HepG2 (cell line): ENCODE results near the gene ANKRD40. TPM values are rescaled to one million over a fixed set of nuclear protein-coding genes. Genes with fewer than 3 reads are reported as not detected.

Experiments used
- ATAD3A ChIP-seq: sonication (generic); formaldehyde crosslinking; IDR thresholded peaks from 2 replicates; pipeline ENCODE4 v1.4.0; 2020; ENCODE audit warnings: missing genetic modification reagents
- CERS6 ChIP-seq: sonication (generic); formaldehyde crosslinking; IDR thresholded peaks from 2 replicates; pipeline ENCODE4 v1.5.0; 2020; ENCODE audit warnings: missing genetic modification reagents
- ELF3 ChIP-seq: IDR thresholded peaks from 2 replicates; pipeline ENCODE4 v1.6.1; 2016; ENCODE audit warnings: missing genetic modification reagents, missing compliant biosample characterization
- ETV6 ChIP-seq: sonication (generic); formaldehyde crosslinking; conservative IDR thresholded peaks from 2 replicates; pipeline ENCODE4 v1.4.0; 2020; ENCODE audit warnings: missing genetic modification reagents
- HIC2 ChIP-seq: sonication (generic); formaldehyde crosslinking; IDR thresholded peaks from 2 replicates; pipeline ENCODE4 v1.9.0; 2022; ENCODE audit warnings: low read depth, missing genetic modification reagents
- KDM2A ChIP-seq: sonication (generic); formaldehyde crosslinking; IDR thresholded peaks from 2 replicates; pipeline ENCODE4 v1.4.0; 2020; ENCODE audit warnings: low read depth, missing genetic modification reagents, borderline replicate concordance
- KLF12 ChIP-seq: sonication (generic); formaldehyde crosslinking; IDR thresholded peaks from 2 replicates; pipeline ENCODE4 v1.4.0; 2020; ENCODE audit warnings: missing genetic modification reagents, borderline replicate concordance
- MTF2 ChIP-seq: sonication (generic); formaldehyde crosslinking; IDR thresholded peaks from 2 replicates; pipeline ENCODE4 v1.5.0; 2020; ENCODE audit warnings: missing genetic modification reagents, borderline replicate concordance
- NKX3-1 ChIP-seq: sonication (generic); formaldehyde crosslinking; IDR thresholded peaks from 2 replicates; pipeline ENCODE4 v1.5.0; 2020; ENCODE audit warnings: missing genetic modification reagents
- NR2F2 ChIP-seq: IDR thresholded peaks from 2 replicates; pipeline ENCODE4 v1.6.1; 2012; ENCODE audit warnings: low read depth, inconsistent platforms, borderline replicate concordance
- PHB2 ChIP-seq: fragments of 450-650 bp; IDR thresholded peaks from 2 replicates; pipeline ENCODE4 v1.6.1; 2018; ENCODE audit not compliant: partially characterized antibody
- THAP11 ChIP-seq: IDR thresholded peaks from 2 replicates; pipeline ENCODE4 v1.6.1; 2016; ENCODE audit warnings: missing biosample characterization, missing genetic modification reagents
- TSC22D2 ChIP-seq: sonication (generic); formaldehyde crosslinking; IDR thresholded peaks from 2 replicates; pipeline ENCODE4 v1.5.1; 2020; ENCODE audit warnings: missing genetic modification reagents, mild to moderate bottlenecking, borderline replicate concordance
- ZNF30 ChIP-seq: sonication (generic); formaldehyde crosslinking; IDR thresholded peaks from 2 replicates; pipeline ENCODE4 v1.5.0; 2020; ENCODE audit warnings: mild to moderate bottlenecking, missing genetic modification reagents
- ZNF589 ChIP-seq: sonication (generic); formaldehyde crosslinking; conservative IDR thresholded peaks from 2 replicates; pipeline ENCODE4 v1.8.0; 2022; ENCODE audit warnings: mild to moderate bottlenecking, moderate library complexity, missing genetic modification reagents
- ZNF749 ChIP-seq: sonication (generic); formaldehyde crosslinking; IDR thresholded peaks from 2 replicates; pipeline ENCODE4 v1.8.0; 2022; ENCODE audit warnings: mild to moderate bottlenecking, missing genetic modification reagents, moderate library complexity, borderline replicate concordance
- ZSCAN5A ChIP-seq: sonication (generic); formaldehyde crosslinking; IDR thresholded peaks from 2 replicates; pipeline ENCODE4 v1.8.0; 2022; ENCODE audit warnings: mild to moderate bottlenecking, missing genetic modification reagents, borderline replicate concordance
- ZUFSP ChIP-seq: sonication (generic); formaldehyde crosslinking; IDR thresholded peaks from 2 replicates; pipeline ENCODE4 v1.9.0; 2021; ENCODE audit warnings: missing genetic modification reagents, mild to moderate bottlenecking, borderline replicate concordance
- polyA plus RNA-seq, 8 experiments: library from polyadenylated mRNA; depleted of rRNA in 3 of 8; stranded (reverse) in 7 of 8; unstranded in 1 of 8; fragments of >200 nt; fragmentation: Illumina TruSeq in 4 of 8; extraction: Trizol in 4 of 8; gene quantifications; 2 replicates each; pipeline versions ENCODE4 v1.2.1 to v1.2.3, GENCODE V29; 2011 to 2016; ENCODE audit warnings: low read depth in 4 of 8, missing spikeins in 1 of 8, mixed read lengths in 1 of 8; ENCODE audit not compliant: insufficient read depth in 1 of 8
- total RNA-seq, 5 experiments: library from RNA; depleted of rRNA; stranded (reverse); fragments of >200 nt; fragmentation: Illumina TruSeq; extraction: Trizol; gene quantifications; 2 replicates each; pipeline ENCODE4 v1.2.3, GENCODE V29; 2016; ENCODE audit warnings: low read depth in 1 of 5
- TF ChIP-seq, protein P1 (sequence below): sonication (generic); formaldehyde crosslinking; IDR thresholded peaks from 2 replicates; pipeline ENCODE4 v1.4.0; 2020; ENCODE audit warnings: missing genetic modification reagents

The ANKRD40 gene
- total and polyA plus RNA-seq, 2 of the 13 experiments (the other 11 are each of a cell fraction or from before 2014, with no cell fraction given): 35.0 to 46.4 TPM

DNA sequence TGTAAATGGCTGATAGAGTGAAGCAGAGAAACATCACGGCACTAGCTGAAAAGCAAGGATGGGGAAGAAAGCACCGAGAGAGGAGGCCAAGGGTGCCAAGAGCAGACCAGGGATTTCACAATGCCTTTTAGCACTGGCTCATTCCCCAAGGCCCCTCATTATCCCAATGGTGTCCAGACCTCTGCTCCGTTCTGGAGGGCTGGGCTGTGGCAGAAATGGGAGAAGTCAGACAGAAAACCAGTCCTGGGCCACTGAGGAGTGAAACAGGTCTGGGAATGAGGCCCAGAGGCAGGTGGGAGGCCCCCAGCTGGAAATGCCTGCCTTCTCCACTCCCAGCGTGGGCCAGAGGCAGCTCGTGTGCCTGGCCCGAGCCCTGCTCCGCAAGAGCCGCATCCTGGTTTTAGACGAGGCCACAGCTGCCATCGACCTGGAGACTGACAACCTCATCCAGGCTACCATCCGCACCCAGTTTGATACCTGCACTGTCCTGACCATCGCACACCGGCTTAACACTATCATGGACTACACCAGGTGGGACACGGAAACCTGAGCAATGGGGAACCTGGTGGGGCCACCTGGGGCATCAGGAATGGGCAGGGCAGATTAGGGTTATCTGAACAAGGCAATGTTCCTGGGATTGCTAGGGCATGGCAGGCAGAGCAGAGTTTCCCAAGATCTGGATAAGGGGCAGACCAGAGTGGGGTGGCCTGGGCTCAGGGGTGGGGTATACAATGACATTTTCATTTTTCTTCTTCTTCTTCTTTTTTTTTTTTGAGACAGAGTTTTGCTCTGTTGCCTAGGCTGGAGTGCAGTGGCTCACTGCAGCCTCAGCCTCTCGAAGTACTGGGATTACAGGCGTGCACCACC is 20.3 kb downstream of the ANKRD40 start (continued):
- TF ChIP-seq, protein P1, sequence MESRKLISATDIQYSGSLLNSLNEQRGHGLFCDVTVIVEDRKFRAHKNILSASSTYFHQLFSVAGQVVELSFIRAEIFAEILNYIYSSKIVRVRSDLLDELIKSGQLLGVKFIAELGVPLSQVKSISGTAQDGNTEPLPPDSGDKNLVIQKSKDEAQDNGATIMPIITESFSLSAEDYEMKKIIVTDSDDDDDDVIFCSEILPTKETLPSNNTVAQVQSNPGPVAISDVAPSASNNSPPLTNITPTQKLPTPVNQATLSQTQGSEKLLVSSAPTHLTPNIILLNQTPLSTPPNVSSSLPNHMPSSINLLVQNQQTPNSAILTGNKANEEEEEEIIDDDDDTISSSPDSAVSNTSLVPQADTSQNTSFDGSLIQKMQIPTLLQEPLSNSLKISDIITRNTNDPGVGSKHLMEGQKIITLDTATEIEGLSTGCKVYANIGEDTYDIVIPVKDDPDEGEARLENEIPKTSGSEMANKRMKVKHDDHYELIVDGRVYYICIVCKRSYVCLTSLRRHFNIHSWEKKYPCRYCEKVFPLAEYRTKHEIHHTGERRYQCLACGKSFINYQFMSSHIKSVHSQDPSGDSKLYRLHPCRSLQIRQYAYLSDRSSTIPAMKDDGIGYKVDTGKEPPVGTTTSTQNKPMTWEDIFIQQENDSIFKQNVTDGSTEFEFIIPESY (CRISPR knock-in tag): peak; percentile 69
- TF ChIP-seq ZNF749: no peak; the same call in 1 of the 2 replicates
- peak; percentile 77 for TF ChIP-seq KLF12 (CRISPR knock-in tag)
- TF ChIP-seq TSC22D2 (CRISPR knock-in tag): peak; percentile 74; the same call in 1 of the 2 replicates
- peak; percentile 37; the same call in 1 of the 2 replicates for TF ChIP-seq THAP11 (CRISPR knock-in tag)
- TF ChIP-seq ATAD3A (CRISPR knock-in tag): peak; percentile 58; the same call in 1 of the 2 replicates
- TF ChIP-seq CERS6 (CRISPR knock-in tag): peak; percentile 27; the same call in 1 of the 2 replicates
- TF ChIP-seq MTF2 (CRISPR knock-in tag): peak; percentile 37; the same call in 1 of the 2 replicates
- TF ChIP-seq ZSCAN5A (CRISPR knock-in tag): 0 out of 2 replicates have a peak, but pooled peaks have one; percentile 91
- 0 out of 2 replicates have a peak, but pooled peaks have one; percentile 41 for TF ChIP-seq ELF3 (CRISPR knock-in tag)
- peak; percentile 40; the same call in 1 of the 2 replicates for TF ChIP-seq ZNF589 (CRISPR knock-in tag)
- TF ChIP-seq ETV6 (CRISPR knock-in tag): 0 out of 2 replicates have a peak, but pooled peaks have one; percentile 38
- TF ChIP-seq NKX3-1 (CRISPR knock-in tag): 0 out of 2 replicates have a peak, but pooled peaks have one; percentile 46
- TF ChIP-seq KDM2A (CRISPR knock-in tag): peak; percentile 46; the same call in 1 of the 2 replicates
- 0 out of 2 replicates have a peak, but pooled peaks have one; percentile 40 for TF ChIP-seq HIC2
- TF ChIP-seq PHB2: no peak
- TF ChIP-seq ZUFSP (CRISPR knock-in tag): no peak
- no peak for TF ChIP-seq ZNF30
- 0 out of 2 replicates have a peak, but pooled peaks have one; percentile 7 for TF ChIP-seq NR2F2
